ENCODE data around the gene PCDH1. TPM values are rescaled to one million over a fixed set of nuclear protein-coding genes. Genes with fewer than 3 reads are reported as not detected.

Gene PCDH1
- total and polyA plus RNA-seq, 11 donors: 10.2 to 106 (median 19.2) TPM

GRCh38 chr5:141806626-141807025 is 71.6 kb downstream of the PCDH1 start:
- DNase-seq: no peak
- no peak for TF ChIP-seq POLR2A (IDR thresholded peaks at IDR 0.05)
- TF ChIP-seq, protein P1, sequence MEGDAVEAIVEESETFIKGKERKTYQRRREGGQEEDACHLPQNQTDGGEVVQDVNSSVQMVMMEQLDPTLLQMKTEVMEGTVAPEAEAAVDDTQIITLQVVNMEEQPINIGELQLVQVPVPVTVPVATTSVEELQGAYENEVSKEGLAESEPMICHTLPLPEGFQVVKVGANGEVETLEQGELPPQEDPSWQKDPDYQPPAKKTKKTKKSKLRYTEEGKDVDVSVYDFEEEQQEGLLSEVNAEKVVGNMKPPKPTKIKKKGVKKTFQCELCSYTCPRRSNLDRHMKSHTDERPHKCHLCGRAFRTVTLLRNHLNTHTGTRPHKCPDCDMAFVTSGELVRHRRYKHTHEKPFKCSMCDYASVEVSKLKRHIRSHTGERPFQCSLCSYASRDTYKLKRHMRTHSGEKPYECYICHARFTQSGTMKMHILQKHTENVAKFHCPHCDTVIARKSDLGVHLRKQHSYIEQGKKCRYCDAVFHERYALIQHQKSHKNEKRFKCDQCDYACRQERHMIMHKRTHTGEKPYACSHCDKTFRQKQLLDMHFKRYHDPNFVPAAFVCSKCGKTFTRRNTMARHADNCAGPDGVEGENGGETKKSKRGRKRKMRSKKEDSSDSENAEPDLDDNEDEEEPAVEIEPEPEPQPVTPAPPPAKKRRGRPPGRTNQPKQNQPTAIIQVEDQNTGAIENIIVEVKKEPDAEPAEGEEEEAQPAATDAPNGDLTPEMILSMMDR (IDR thresholded peaks at IDR 0.05): no peak
- 37 to 53% (median 45%) methylated on average over 5 of the region's 5 CpGs for WGBS, 4 donors
- H3K27me3 ChIP-seq: peaks cover 0 to 33% (median 5%) of the 10 kb centered on the region in 9 donors
- H3K27ac ChIP-seq: peak overlapping the region; percentile 69 to 94 (median 84)
- peaks cover 0 to 59% (median 34%) of the 10 kb centered on the region in 12 donors for H3K4me1 ChIP-seq
- H3K4me3 ChIP-seq: no peak overlapping the region
- intact Hi-C loops (cut with DNase I): loop anchor here in 5 of 10 donors (2.0 to 5.0 kb wide), 4 partner anchors 41 to 72 kb away; partner anchors contain the start of gene PCDH1 (in 3 of the 5)
- ATAC-seq: no peak
- H3K9me3 ChIP-seq: no peaks in the 10 kb centered on the region
- no peaks in the 10 kb centered on the region for H3K36me3 ChIP-seq

DNA sequence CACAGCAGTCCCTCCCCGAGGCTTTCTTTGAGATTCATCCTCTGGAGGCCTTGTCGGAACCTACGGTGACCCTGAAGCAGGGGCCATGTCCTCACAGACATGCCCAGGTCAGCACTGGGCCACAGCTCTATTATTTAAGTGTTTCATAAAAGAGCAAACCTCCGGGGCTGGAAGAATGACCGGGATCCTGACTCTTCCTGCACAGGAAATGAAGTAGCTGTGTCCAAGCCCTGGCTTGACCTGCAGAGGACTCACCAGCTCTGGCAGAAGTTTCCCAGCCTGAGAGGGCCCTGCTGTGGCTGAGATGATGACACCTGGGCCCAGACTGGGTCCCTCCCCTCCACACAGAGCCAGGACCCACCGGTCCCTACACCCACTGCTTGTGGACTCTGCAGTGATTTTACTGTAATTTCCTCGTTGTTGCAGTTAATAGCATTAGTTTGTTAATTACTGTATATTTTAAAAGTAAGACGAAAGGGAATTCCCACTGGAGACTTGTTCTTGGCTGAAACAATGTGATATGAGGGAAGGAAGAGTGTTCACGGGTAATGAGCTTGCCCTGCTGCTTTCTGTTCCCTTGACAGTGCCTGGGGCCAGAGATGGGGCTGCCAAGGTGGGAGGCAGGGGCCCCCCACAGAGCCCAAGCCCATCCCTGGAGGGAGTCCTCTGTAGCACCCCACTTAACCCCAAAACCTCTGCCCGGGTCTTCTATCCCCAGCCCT is 72.2 kb downstream of the PCDH1 start:
- ATAC-seq: peak; percentile 83 to 92 (median 86)
- no peak overlapping the region for H3K4me3 ChIP-seq
- H3K4me1 ChIP-seq: peaks cover 0 to 54% (median 32%) of the 10 kb centered on the region in 12 donors
- H3K9me3 ChIP-seq: no peaks in the 10 kb centered on the region
- H3K27me3 ChIP-seq: peaks cover 0 to 30% (median 5%) of the 10 kb centered on the region in 9 donors
- WGBS, 4 donors: 31 to 47% (median 40%) methylated on average over 10 of the region's 10 CpGs
- peak overlapping the region; percentile 69 to 94 (median 84) for H3K27ac ChIP-seq
- TF ChIP-seq, protein P1 (IDR thresholded peaks at IDR 0.05): peak in 3 of 12 donors; percentile 5 to 28 (median 12)
- TF ChIP-seq POLR2A (IDR thresholded peaks at IDR 0.05): no peak
- peak in 4 of 5 donors; percentile 62 to 73 (median 68) for DNase-seq
- H3K36me3 ChIP-seq: no peaks in the 10 kb centered on the region
- intact Hi-C loops (cut with DNase I): loop anchor here in 5 of 10 donors (2.0 to 5.0 kb wide), 5 partner anchors 41 to 73 kb away; partner anchors contain the start of gene PCDH1 (in 4 of the 5)

GRCh38 chr5:141804475-141804874 is 73.7 kb downstream of the PCDH1 start:
- H3K9me3 ChIP-seq: no peaks in the 10 kb centered on the region
- H3K36me3 ChIP-seq: no peaks in the 10 kb centered on the region
- no peak overlapping the region for H3K4me3 ChIP-seq
- H3K27me3 ChIP-seq: peaks cover 0 to 20% (median 5%) of the 10 kb centered on the region in 9 donors
- DNase-seq (no peak), ATAC-seq (no peak)
- TF ChIP-seq, protein P1 (IDR thresholded peaks at IDR 0.05): no peak
- no peak for TF ChIP-seq POLR2A (IDR thresholded peaks at IDR 0.05)
- H3K4me1 ChIP-seq: peaks cover 0 to 61% (median 32%) of the 10 kb centered on the region in 12 donors
- peak overlapping the region in 9 of 12 donors; percentile 69 to 94 (median 84) for H3K27ac ChIP-seq
- WGBS, 4 donors: 33 to 47% (median 39%) methylated on average over 5 of the region's 5 CpGs
- intact Hi-C loops (cut with DNase I): loop anchor here in 3 of 10 donors (2.0 to 5.0 kb wide), 3 partner anchors 37 to 74 kb away; partner anchors contain the start of gene PCDH1 (in 1 of the 3)

Other genes starting within 250 kb of the PCDH1 start
- 10 to 100 TPM; 24.5 to 39.0 (median 32.2) TPM for gene HDAC3, start 241.6 kb downstream of the PCDH1 start, total RNA-seq
- gene HDAC3, start 241.6 kb downstream of the PCDH1 start, polyA plus RNA-seq: 10 to 100 TPM; 33.3 TPM
- gene RELL2, start 241.4 kb downstream of the PCDH1 start, total RNA-seq: 1 to 10 TPM in 3 of 9 donors, under 1 TPM in 6; 0.25 to 2.5 (median 0.65) TPM
- gene RELL2, start 241.4 kb downstream of the PCDH1 start, polyA plus RNA-seq: 1 to 10 TPM in 1 of 2 donors, under 1 TPM in 1; 0.88 to 2.7 TPM
- 1 to 10 TPM; 1.2 to 8.8 (median 2.3) TPM for gene FCHSD1, start 227.0 kb downstream of the PCDH1 start, total RNA-seq
- gene FCHSD1, start 227.0 kb downstream of the PCDH1 start, polyA plus RNA-seq: 1 to 10 TPM; 2.5 to 2.9 TPM
- 10 to 100 TPM in 6 of 9 donors, 1 to 10 TPM in 3; 8.9 to 20.5 (median 13.8) TPM for gene ARAP3, start 196.2 kb downstream of the PCDH1 start, total RNA-seq
- 10 to 100 TPM; 13.0 to 15.8 TPM for gene ARAP3, start 196.2 kb downstream of the PCDH1 start, polyA plus RNA-seq
- 100 to 1,000 TPM in 4 of 9 donors, 10 to 100 TPM in 5; 63.1 to 174 (median 96.0) TPM for gene DELE1, start 45.5 kb upstream of the PCDH1 start, total RNA-seq
- 10 to 100 TPM; 56.8 to 59.1 TPM for gene DELE1, start 45.5 kb upstream of the PCDH1 start, polyA plus RNA-seq
- gene PCDH12, start 79.8 kb upstream of the PCDH1 start, total RNA-seq: 10 to 100 TPM in 6 of 9 donors, 1 to 10 TPM in 3; 5.0 to 23.9 (median 11.2) TPM
- 1 to 10 TPM; 2.9 to 5.7 TPM for gene PCDH12, start 79.8 kb upstream of the PCDH1 start, polyA plus RNA-seq
- 100 to 1,000 TPM in 5 of 9 donors, 10 to 100 TPM in 4; 88.5 to 131 (median 103) TPM for gene RNF14, start 90.7 kb upstream of the PCDH1 start, total RNA-seq
- 100 to 1,000 TPM in 1 of 2 donors, 10 to 100 TPM in 1; 21.3 to 105 TPM for gene RNF14, start 90.7 kb upstream of the PCDH1 start, polyA plus RNA-seq
- gene GNPDA1, start 134.6 kb upstream of the PCDH1 start, total RNA-seq: 10 to 100 TPM; 14.1 to 43.0 (median 26.1) TPM
- gene GNPDA1, start 134.6 kb upstream of the PCDH1 start, polyA plus RNA-seq: 10 to 100 TPM; 13.6 to 16.1 TPM
- 10 to 100 TPM; 51.4 to 69.3 (median 62.1) TPM for gene NDFIP1, start 230.4 kb upstream of the PCDH1 start, total RNA-seq
- 10 to 100 TPM; 26.6 to 49.8 TPM for gene NDFIP1, start 230.4 kb upstream of the PCDH1 start, polyA plus RNA-seq

Data from heart left ventricle (tissue), 16 donors.